Skin of body (tissue), 2 donors: Measurements from ENCODE around the gene MERTK. TPM values are rescaled to one million over a fixed set of nuclear protein-coding genes. Genes with fewer than 3 reads are reported as not detected.

Experiments used
- DNase-seq: peaks from one replicate; lab custom pipeline; 2025; lab: John Stamatoyannopoulos, UW
- total RNA-seq: library from RNA; depleted of rRNA; stranded (reverse); fragments of >200 nt; gene quantifications from one replicate; pipeline ENCODE4 v1.2.3, GENCODE V29; 2014

The MERTK gene
- total RNA-seq, 1 donor from 2014 or later: 9.5 TPM

- DNase-seq: no peak
Observed at GRCh38 chr2:111977240-111977639, 78.8 kb downstream of the MERTK start.

- no peak for DNase-seq
Observed at GRCh38 chr2:111978452-111979170, 80.2 kb downstream of the MERTK start.

GRCh38 chr2:111981666-111982065, 83.3 kb downstream of the MERTK start:
- no peak for DNase-seq

GRCh38 chr2:111982822-111983221, 84.4 kb downstream of the MERTK start:
- DNase-seq: no peak

GRCh38 chr2:111983478-111984212, 85.2 kb downstream of the MERTK start:
- DNase-seq: no peak

- DNase-seq: no peak
Observed at GRCh38 chr2:111984213-111984604, 85.8 kb downstream of the MERTK start.

GRCh38 chr2:111985514-111985913, 87.1 kb downstream of the MERTK start:
- no peak for DNase-seq

GRCh38 chr2:111986116-111986900, 87.9 kb downstream of the MERTK start:
- DNase-seq: no peak

- no peak for DNase-seq
Observed at GRCh38 chr2:111990375-111990774, 92.0 kb downstream of the MERTK start.

- DNase-seq: no peak
Observed at GRCh38 chr2:111990856-111991255, 92.4 kb downstream of the MERTK start.

- DNase-seq: no peak
Observed at GRCh38 chr2:111994042-111994441, 95.6 kb downstream of the MERTK start.

GRCh38 chr2:111995148-111995547, 96.7 kb downstream of the MERTK start:
- no peak for DNase-seq

- no peak for DNase-seq
Observed at GRCh38 chr2:111999809-112000208, 101.4 kb downstream of the MERTK start.

- DNase-seq: no peak
Observed at GRCh38 chr2:112000399-112001135, 102.2 kb downstream of the MERTK start.

- no peak for DNase-seq
Observed at GRCh38 chr2:112001136-112001715, 102.8 kb downstream of the MERTK start.

GRCh38 chr2:112001942-112002341, 103.5 kb downstream of the MERTK start:
- DNase-seq: no peak

- DNase-seq: no peak
Observed at GRCh38 chr2:112003576-112004252, 105.3 kb downstream of the MERTK start.

GRCh38 chr2:112004253-112004645, 105.8 kb downstream of the MERTK start:
- DNase-seq: no peak

- no peak for DNase-seq
Observed at GRCh38 chr2:112005406-112006075, 107.1 kb downstream of the MERTK start.

- DNase-seq: no peak
Observed at GRCh38 chr2:112006076-112006410, 107.6 kb downstream of the MERTK start.
